ENCODE measurements around the gene PPFIBP1. TPM values are rescaled to one million over a fixed set of nuclear protein-coding genes. Genes with fewer than 3 reads are reported as not detected.

Gene PPFIBP1
- total and polyA plus RNA-seq, 2 donors (not counting 1 experiment from before 2014, with no cell fraction given): 3.3 to 15.0 TPM

DNA sequence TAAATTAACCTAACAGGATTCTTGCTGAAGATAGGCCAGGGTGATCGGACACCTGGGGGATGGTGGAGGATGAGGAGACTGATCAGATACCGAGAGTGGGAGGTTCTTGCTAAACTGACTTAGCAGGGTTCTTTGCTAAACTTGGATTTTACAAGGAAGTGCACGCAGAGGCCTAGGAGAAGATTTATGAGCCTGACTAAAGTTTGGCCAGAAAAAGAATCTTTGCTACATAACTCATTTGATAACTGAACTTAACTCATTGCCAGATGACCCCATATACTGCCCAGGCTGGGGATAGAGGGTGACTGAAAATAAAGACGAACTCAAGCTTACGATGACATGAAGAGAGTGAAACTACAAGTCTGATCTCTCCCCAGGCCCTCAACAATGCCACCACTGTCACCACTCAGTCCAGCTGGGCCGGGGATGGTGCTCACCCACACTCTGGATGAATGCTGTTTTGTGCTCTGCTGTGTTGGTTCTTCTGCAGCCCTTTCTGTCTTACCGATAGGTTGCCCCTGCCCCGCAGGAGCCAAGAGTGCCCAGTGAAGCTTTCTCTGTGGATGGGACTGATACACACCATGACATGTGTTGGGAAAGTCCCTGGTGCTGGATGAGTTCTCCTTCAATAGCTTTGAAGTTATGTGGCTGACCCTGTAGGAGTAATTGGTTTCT lies 29.0 kb downstream of the PPFIBP1 start:
- Histone ChIP-seq H3K4me1 (ENCODE audit: control insufficient read depth in 2 of 2, insufficient read depth in 2 of 2, low read length in 2 of 2) (peaks cover 13 to 29% of the 10 kb centered on the region in 2 donors), H3K9ac (ENCODE audit: low read length) (no peak overlapping the region), H3K79me2 (ENCODE audit: control insufficient read depth, insufficient read depth, low read length) (peaks cover 3% of the 10 kb centered on the region), H3K27me3 (replicated peaks in 1 of 4; ENCODE audit: control extremely low read depth in 1 of 4, control insufficient read depth in 3 of 4, insufficient read depth in 4 of 4, low read length in 3 of 4) (no peaks in the 10 kb centered on the region), H3K9me3 (ENCODE audit: control extremely low read depth in 1 of 3, control insufficient read depth in 2 of 3, insufficient read depth in 1 of 3, low read length in 2 of 3) (no peaks in the 10 kb centered on the region), H2AFZ (ENCODE audit: insufficient read depth, low read depth, low read length, poor library complexity, severe bottlenecking) (no peak overlapping the region), H3K4me2 (replicated peaks; ENCODE audit: low read depth, low read length, poor library complexity, severe bottlenecking) (no peak overlapping the region), H3K4me3 (ENCODE audit: control extremely low read depth in 1 of 5, extremely low read depth in 1 of 5, insufficient read depth in 1 of 5, low read depth in 2 of 5, low read length in 4 of 5) (no peak overlapping the region), H3K36me3 (replicated peaks in 1 of 2; ENCODE audit: control extremely low read depth in 1 of 2, control insufficient read depth in 1 of 2, extremely low read depth in 1 of 2, insufficient read depth in 2 of 2, low read length in 1 of 2) (no peaks in the 10 kb centered on the region), H3K27ac (ENCODE audit: low read length in 2 of 2) (no peak overlapping the region), H4K20me1 (ENCODE audit: control insufficient read depth, insufficient read depth, low read length, poor library complexity, severe bottlenecking) (no peaks in the 10 kb centered on the region)
- no peak for ATAC-seq (ENCODE audit: low read depth)
- H3K27me3 Mint-ChIP-seq: peaks cover 6% of the 10 kb centered on the region
- ChIA-PET CTCF (interaction anchor here (0.6 kb wide), 1 partner anchor 161 kb away, joined by 4 read pairs; no protein-coding TSS in a partner anchor), POLR2A (no interaction called here)
- 90% methylated on average over 4 of the region's 8 CpGs for WGBS (ENCODE audit: insufficient coverage)
- no peaks in the 10 kb centered on the region for H3K9me3 Mint-ChIP-seq (ENCODE audit: insufficient read depth)
- no peak for DNase-seq
- peaks cover 42% of the 10 kb centered on the region for H3K4me1 Mint-ChIP-seq
- TF ChIP-seq EZH2 (IDR thresholded peaks at IDR 0.05; ENCODE audit: borderline replicate concordance, insufficient read depth, low read depth, low read length, poor library complexity, severe bottlenecking) (no peak), CTCF (IDR thresholded peaks at IDR 0.05) (no peak)
- no peak overlapping the region for H3K27ac Mint-ChIP-seq
- H3K4me3 Mint-ChIP-seq: no peak overlapping the region
- intact Hi-C loops (cut with micrococcal nuclease): no loop called here

GRCh38 chr12:27553941-27554340 lies 29.9 kb downstream of the PPFIBP1 start:
- no peak for ATAC-seq (ENCODE audit: low read depth)

More at GRCh38 chr12:27553941-27554340, 29.9 kb downstream of the PPFIBP1 start:
- peaks cover 13 to 29% of the 10 kb centered on the region in 2 donors for H3K4me1 ChIP-seq (ENCODE audit: control insufficient read depth in 2 of 2, insufficient read depth in 2 of 2, low read length in 2 of 2)
- H4K20me1 ChIP-seq (ENCODE audit: control insufficient read depth, insufficient read depth, low read length, poor library complexity, severe bottlenecking): no peaks in the 10 kb centered on the region
- CTCF ChIA-PET: no interaction called here
- H3K27me3 Mint-ChIP-seq: peaks cover 4% of the 10 kb centered on the region
- H3K4me3 Mint-ChIP-seq: no peak overlapping the region
- no CpG with 5 or more reads among the region's 3 CpGs for WGBS (ENCODE audit: insufficient coverage)
- H3K4me1 Mint-ChIP-seq: peaks cover 40% of the 10 kb centered on the region
- no peak overlapping the region for H3K9ac ChIP-seq (ENCODE audit: low read length)
- no peak for DNase-seq
- no peak overlapping the region for H3K27ac Mint-ChIP-seq
- no peak overlapping the region for H3K4me2 ChIP-seq (replicated peaks; ENCODE audit: low read depth, low read length, poor library complexity, severe bottlenecking)
- no peak overlapping the region for H3K27ac ChIP-seq (ENCODE audit: low read length in 2 of 2)
- H3K4me3 ChIP-seq (ENCODE audit: control extremely low read depth in 1 of 5, extremely low read depth in 1 of 5, insufficient read depth in 1 of 5, low read depth in 2 of 5, low read length in 4 of 5): no peak overlapping the region
- no peaks in the 10 kb centered on the region for H3K9me3 Mint-ChIP-seq (ENCODE audit: insufficient read depth)
- H3K36me3 ChIP-seq (replicated peaks in 1 of 2; ENCODE audit: control extremely low read depth in 1 of 2, control insufficient read depth in 1 of 2, extremely low read depth in 1 of 2, insufficient read depth in 2 of 2, low read length in 1 of 2): no peaks in the 10 kb centered on the region
- no peak for TF ChIP-seq CTCF (IDR thresholded peaks at IDR 0.05)
- TF ChIP-seq EZH2 (IDR thresholded peaks at IDR 0.05; ENCODE audit: borderline replicate concordance, insufficient read depth, low read depth, low read length, poor library complexity, severe bottlenecking): no peak
- no peaks in the 10 kb centered on the region for H3K27me3 ChIP-seq (replicated peaks in 1 of 4; ENCODE audit: control extremely low read depth in 1 of 4, control insufficient read depth in 3 of 4, insufficient read depth in 4 of 4, low read length in 3 of 4)
- H2AFZ ChIP-seq (ENCODE audit: insufficient read depth, low read depth, low read length, poor library complexity, severe bottlenecking): no peak overlapping the region
- intact Hi-C loops (cut with micrococcal nuclease): no loop called here
- H3K79me2 ChIP-seq (ENCODE audit: control insufficient read depth, insufficient read depth, low read length): peaks cover 7% of the 10 kb centered on the region
- no peaks in the 10 kb centered on the region for H3K9me3 ChIP-seq (ENCODE audit: control extremely low read depth in 1 of 3, control insufficient read depth in 2 of 3, insufficient read depth in 1 of 3, low read length in 2 of 3)
- POLR2A ChIA-PET: no interaction called here
